Measurements from ENCODE around the gene SAFB.
"Not testable (repeated sequence)": the region's sequence is repeated elsewhere in the genome, so short reads cannot be mapped to it uniquely, and the experiment has no call there.

SAFB gene

GRCh38 chr19:5607318-5608275, 15.3 kb upstream of the SAFB start:
- peaks cover 88% of the 10 kb centered on the region for H3K36me3 ChIP-seq (ENCODE audit: insufficient read depth, low read length)
- H3K27ac ChIP-seq: no peak overlapping the region
- no peaks in the 10 kb centered on the region for H3K9me3 ChIP-seq (ENCODE audit: low read depth, low read length)
- no peak for TF ChIP-seq POLR2AphosphoS5 (IDR thresholded peaks at IDR 0.05; ENCODE audit: borderline replicate concordance, low read depth, low read length)
- TF ChIP-seq FOXP2 (optimal IDR thresholded peaks at IDR 0.05; ENCODE audit: control extremely low read depth, extremely low read length, insufficient read depth): no peak
- no peak for TF ChIP-seq EZH2 (IDR thresholded peaks at IDR 0.05)
- no peak for DNase-seq (ENCODE audit: low read depth, low spot score)
- H3K9ac ChIP-seq (ENCODE audit: insufficient read length): no peak overlapping the region
- no peak overlapping the region for H3K4me3 ChIP-seq

GRCh38 chr19:5608291-5608690, 14.6 kb upstream of the SAFB start:
- TF ChIP-seq FOXP2 (optimal IDR thresholded peaks at IDR 0.05; ENCODE audit: control extremely low read depth, extremely low read length, insufficient read depth) (no peak), EZH2 (IDR thresholded peaks at IDR 0.05) (no peak), POLR2AphosphoS5 (IDR thresholded peaks at IDR 0.05; ENCODE audit: borderline replicate concordance, low read depth, low read length) (no peak)
- peaks cover 91% of the 10 kb centered on the region for H3K36me3 ChIP-seq (ENCODE audit: insufficient read depth, low read length)
- no peak overlapping the region for H3K4me3 ChIP-seq
- no peaks in the 10 kb centered on the region for H3K9me3 ChIP-seq (ENCODE audit: low read depth, low read length)
- DNase-seq (ENCODE audit: low read depth, low spot score): no peak
- no peak overlapping the region for H3K27ac ChIP-seq
- no peak overlapping the region for H3K9ac ChIP-seq (ENCODE audit: insufficient read length)

- H3K36me3 ChIP-seq (ENCODE audit: insufficient read depth, low read length): peaks cover 91% of the 10 kb centered on the region
- H3K9me3 ChIP-seq (ENCODE audit: low read depth, low read length); H3K27ac ChIP-seq; H3K9ac ChIP-seq (ENCODE audit: insufficient read length); H3K4me3 ChIP-seq; DNase-seq (ENCODE audit: low read depth, low spot score): not testable (repeated sequence)
These were observed 14.1 kb upstream of the SAFB start for GRCh38 chr19:5608766-5609165.

GRCh38 chr19:5609881-5610448, 12.9 kb upstream of the SAFB start:
- no peak overlapping the region for H3K4me3 ChIP-seq
- TF ChIP-seq FOXP2 (optimal IDR thresholded peaks at IDR 0.05; ENCODE audit: control extremely low read depth, extremely low read length, insufficient read depth): no peak
- TF ChIP-seq POLR2AphosphoS5 (IDR thresholded peaks at IDR 0.05; ENCODE audit: borderline replicate concordance, low read depth, low read length): no peak
- no peak for TF ChIP-seq EZH2 (IDR thresholded peaks at IDR 0.05)
- peaks cover 91% of the 10 kb centered on the region for H3K36me3 ChIP-seq (ENCODE audit: insufficient read depth, low read length)
- no peak overlapping the region for H3K9ac ChIP-seq (ENCODE audit: insufficient read length)
- no peak overlapping the region for H3K27ac ChIP-seq
- no peaks in the 10 kb centered on the region for H3K9me3 ChIP-seq (ENCODE audit: low read depth, low read length)
- no peak for DNase-seq (ENCODE audit: low read depth, low spot score)

GRCh38 chr19:5612891-5613865, 9.7 kb upstream of the SAFB start:
- Histone ChIP-seq H3K9ac (ENCODE audit: insufficient read length) (no peak overlapping the region), H3K9me3 (ENCODE audit: low read depth, low read length) (no peaks in the 10 kb centered on the region), H3K4me3 (no peak overlapping the region), H3K27ac (no peak overlapping the region), H3K36me3 (ENCODE audit: insufficient read depth, low read length) (peaks cover 92% of the 10 kb centered on the region)
- DNase-seq (ENCODE audit: low read depth, low spot score): no peak
- TF ChIP-seq FOXP2 (optimal IDR thresholded peaks at IDR 0.05; ENCODE audit: control extremely low read depth, extremely low read length, insufficient read depth) (no peak), POLR2AphosphoS5 (IDR thresholded peaks at IDR 0.05; ENCODE audit: borderline replicate concordance, low read depth, low read length) (no peak), EZH2 (IDR thresholded peaks at IDR 0.05) (no peak)

GRCh38 chr19:5615756-5616327, 7.0 kb upstream of the SAFB start:
- peaks cover 92% of the 10 kb centered on the region for H3K36me3 ChIP-seq (ENCODE audit: insufficient read depth, low read length)
- no peak for TF ChIP-seq POLR2AphosphoS5 (IDR thresholded peaks at IDR 0.05; ENCODE audit: borderline replicate concordance, low read depth, low read length)
- TF ChIP-seq FOXP2 (optimal IDR thresholded peaks at IDR 0.05; ENCODE audit: control extremely low read depth, extremely low read length, insufficient read depth): no peak
- TF ChIP-seq EZH2 (IDR thresholded peaks at IDR 0.05): no peak
- H3K9ac ChIP-seq (ENCODE audit: insufficient read length): no peak overlapping the region
- no peak for DNase-seq (ENCODE audit: low read depth, low spot score)
- no peak overlapping the region for H3K27ac ChIP-seq
- H3K4me3 ChIP-seq: no peak overlapping the region
- H3K9me3 ChIP-seq (ENCODE audit: low read depth, low read length): no peaks in the 10 kb centered on the region

- Histone ChIP-seq H3K9me3 (ENCODE audit: low read depth, low read length) (no peaks in the 10 kb centered on the region), H3K4me3 (no peak overlapping the region), H3K27ac (no peak overlapping the region), H3K36me3 (ENCODE audit: insufficient read depth, low read length) (peaks cover 90% of the 10 kb centered on the region), H3K9ac (ENCODE audit: insufficient read length) (no peak overlapping the region)
- TF ChIP-seq POLR2AphosphoS5 (IDR thresholded peaks at IDR 0.05; ENCODE audit: borderline replicate concordance, low read depth, low read length) (no peak), FOXP2 (optimal IDR thresholded peaks at IDR 0.05; ENCODE audit: control extremely low read depth, extremely low read length, insufficient read depth) (no peak), EZH2 (IDR thresholded peaks at IDR 0.05) (no peak)
- DNase-seq (ENCODE audit: low read depth, low spot score): no peak
These were observed 5.8 kb upstream of the SAFB start for GRCh38 chr19:5617080-5617479.

- Histone ChIP-seq H3K36me3 (ENCODE audit: insufficient read depth, low read length) (peaks cover 75% of the 10 kb centered on the region), H3K4me3 (no peak overlapping the region), H3K9me3 (ENCODE audit: low read depth, low read length) (no peaks in the 10 kb centered on the region), H3K27ac (no peak overlapping the region), H3K9ac (ENCODE audit: insufficient read length) (no peak overlapping the region)
- no peak for DNase-seq (ENCODE audit: low read depth, low spot score)
- no peak for TF ChIP-seq FOXP2 (optimal IDR thresholded peaks at IDR 0.05; ENCODE audit: control extremely low read depth, extremely low read length, insufficient read depth)
- TF ChIP-seq POLR2AphosphoS5 (IDR thresholded peaks at IDR 0.05; ENCODE audit: borderline replicate concordance, low read depth, low read length): no peak
- TF ChIP-seq EZH2 (IDR thresholded peaks at IDR 0.05): no peak
These were observed 4.3 kb upstream of the SAFB start for GRCh38 chr19:5618591-5618990.
